CD4-positive, alpha-beta T cell treated with Interleukin-21 for 1 hour (primary cell): Measurements from ENCODE around the gene PRSS38.
"Not testable (repeated sequence)": the region's sequence is repeated elsewhere in the genome, so short reads cannot be mapped to it uniquely, and the experiment has no call there.

Experiments
- DNase-seq: peaks from one replicate; pipeline ENCODE4 v3.0.0-alpha.2; 2020

Gene PRSS38

DNA sequence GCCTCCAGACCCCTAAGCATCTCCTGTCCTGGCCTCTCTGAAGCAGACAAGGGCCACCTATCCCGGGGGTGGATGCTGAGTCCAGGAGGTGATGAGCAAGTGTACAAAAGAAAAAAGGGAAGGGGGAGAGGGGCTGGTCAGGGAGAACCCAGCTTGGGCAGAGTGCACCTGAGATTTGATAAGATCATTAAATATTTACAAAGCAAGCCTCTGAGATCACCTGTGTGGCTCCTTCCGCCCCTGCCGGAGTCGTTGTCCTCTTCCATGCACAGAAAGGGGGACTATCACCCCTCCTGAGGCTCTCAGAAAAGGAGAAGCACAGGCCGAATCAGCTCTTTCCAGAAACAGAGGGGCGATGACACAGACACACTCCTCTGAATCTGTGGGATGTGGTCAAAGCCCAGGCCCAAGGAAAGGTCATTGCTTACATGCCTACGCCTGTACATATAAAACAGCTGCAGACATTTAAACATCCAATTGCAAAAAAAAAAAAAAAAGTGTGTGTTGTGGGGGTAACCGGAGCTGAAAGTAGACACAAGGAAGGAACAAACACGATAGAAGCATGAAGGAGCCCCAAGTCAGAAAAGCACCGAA lies 30.9 kb downstream of the PRSS38 start:
- DNase-seq = no peak

DNA sequence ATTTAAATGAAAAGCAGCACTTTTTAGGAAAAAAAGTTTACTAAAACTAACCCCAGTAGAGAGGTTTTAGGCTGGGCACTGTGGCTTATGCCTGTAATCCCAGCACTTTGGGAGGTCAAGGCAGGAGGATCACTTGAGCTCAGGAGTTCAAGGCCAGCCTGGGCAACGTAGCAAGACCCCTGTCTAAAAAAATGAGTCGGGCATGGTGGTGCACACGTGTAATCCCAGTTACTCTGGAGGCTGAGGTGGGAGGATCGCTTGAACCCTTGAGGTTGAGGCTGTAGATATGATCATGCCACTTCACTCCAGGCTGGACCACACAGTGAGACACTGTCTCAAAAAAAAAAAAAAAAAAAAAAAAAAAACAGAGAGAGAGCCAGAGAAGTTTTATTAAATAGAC lies 31.6 kb downstream of the PRSS38 start:
- DNase-seq = not testable (repeated sequence)

DNA sequence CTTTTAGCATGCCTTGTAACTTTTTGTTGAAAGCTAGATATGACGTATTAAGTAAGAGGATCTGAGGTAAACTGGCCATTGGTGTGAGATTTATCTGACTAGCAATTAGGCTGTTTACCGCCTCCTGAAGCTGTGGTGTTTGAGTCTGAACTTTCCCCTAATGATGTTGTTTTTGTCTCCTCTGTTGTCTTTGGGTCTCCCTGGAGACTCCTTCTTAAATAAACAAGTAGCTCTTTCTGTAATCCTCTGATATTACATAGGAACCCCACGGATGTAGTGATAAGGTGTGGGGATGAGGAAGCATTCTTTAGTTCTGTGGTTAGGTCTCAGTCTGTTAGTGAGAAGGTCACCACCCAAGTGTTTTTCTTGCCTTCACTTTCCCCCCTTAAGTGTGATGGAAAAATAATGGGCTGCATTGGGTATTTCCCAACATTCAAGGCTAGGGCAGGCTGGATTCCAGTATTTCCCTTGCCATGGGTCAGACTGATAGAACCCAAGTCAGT lies 33.0 kb downstream of the PRSS38 start:
- DNase-seq = no peak

DNA sequence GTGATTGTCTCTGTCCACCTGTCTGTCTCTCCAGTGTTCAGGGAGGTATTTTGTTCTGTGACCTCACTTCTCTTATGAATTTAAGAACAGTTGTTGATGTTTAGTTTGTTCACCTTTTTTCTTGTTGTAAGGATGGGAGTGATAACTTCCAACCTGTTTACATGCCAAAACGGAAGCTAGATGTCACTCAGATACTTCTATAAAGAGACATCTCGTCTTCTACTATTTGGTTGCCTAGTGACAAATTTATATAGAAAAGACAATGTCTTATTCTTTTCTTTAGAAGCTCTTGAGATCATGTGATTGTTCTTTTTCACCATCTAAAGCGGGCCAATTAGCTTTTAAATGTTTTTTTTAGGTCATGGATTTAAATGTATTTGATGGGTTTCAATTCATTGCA lies 33.8 kb downstream of the PRSS38 start:
- peak; percentile 10 for DNase-seq

DNA sequence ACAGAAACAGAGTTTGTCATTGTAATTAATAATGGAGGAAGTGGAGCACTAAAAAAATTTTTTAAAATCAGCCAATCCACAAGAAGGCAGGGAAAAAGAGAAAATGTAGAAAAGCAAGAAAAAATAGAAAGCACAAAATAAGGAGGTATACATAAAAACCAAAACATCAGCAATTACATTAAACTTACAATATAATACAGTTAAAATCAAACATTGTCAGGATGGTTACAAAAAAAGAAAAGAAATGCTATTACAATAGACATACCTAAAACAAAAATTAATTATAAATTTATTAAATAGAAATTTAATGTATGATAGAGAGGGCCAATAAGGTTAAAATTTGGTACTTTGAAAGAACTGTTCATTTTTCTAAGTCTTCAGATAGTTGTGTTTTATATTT lies 38.7 kb downstream of the PRSS38 start:
- DNase-seq = no peak

DNA sequence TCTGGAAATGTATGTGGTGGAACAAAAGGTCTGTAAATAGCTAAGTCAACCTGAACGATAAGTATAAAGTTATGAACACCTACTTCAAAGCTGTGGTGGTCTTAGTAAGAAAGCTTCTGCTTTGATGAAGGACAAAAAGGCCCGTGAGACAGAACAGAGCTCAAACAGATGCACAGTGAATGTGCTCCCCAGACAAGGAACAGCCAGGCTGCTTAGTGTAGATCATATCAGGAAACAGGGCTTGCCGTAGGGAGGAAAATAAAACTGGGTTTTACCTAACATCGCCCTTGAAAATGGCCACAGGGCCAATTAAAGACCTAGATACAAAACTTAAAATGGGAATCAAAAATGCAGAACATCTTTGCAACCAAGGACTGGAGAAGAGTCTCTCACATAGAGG lies 40.2 kb downstream of the PRSS38 start:
- DNase-seq = no peak

DNA sequence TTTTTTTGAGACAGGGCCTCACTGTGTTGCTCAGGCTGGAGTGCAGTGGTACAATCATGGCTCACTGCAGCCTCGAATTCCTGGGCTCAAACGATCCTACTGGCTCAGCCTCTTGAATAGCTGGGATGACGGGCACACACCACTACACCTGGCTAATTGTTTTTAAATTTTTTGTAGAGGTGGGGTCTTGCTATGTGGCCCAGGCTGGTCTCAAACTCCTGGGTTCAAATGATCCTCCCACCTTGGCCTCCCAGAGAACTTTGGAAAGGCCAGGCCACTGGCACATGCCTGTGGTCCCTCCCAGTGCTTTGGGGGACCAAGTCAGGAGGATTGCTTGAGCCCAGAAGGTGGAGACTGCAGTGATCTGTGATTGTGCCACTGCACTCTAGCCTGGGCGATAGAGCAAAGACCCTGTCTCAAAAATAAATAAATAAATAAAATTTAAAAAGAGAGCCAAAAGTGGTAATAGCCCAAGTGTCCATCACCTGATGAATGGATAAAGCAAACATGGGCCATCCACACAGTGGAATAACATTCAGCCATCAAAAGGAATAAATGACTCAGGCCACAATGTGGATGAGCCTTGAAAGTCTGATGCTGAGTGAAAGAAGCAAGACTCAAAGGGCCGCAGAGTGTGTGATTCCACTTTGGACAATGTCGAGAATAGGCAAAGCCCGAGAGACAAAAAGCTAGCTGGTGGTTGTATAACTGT lies 40.8 kb downstream of the PRSS38 start:
- no peak for DNase-seq

DNA sequence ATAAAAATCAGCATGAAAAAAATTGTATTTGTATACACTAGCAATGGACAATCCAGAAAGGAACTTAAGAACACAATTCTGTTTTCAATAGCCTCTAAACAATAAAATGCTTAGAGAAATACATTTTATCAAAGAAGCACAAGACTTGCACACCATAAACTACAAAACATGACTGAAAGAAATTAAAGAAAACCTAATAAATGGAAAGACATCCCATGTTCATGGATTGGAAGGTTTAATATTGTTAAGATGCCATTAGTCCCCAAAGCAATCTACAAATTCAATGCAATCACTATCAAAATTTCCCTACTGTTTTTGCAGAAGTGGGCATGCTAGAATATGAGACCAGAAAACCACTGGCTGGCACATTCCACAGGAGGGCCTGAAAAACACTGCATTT lies 49.4 kb downstream of the PRSS38 start:
- DNase-seq = no peak

DNA sequence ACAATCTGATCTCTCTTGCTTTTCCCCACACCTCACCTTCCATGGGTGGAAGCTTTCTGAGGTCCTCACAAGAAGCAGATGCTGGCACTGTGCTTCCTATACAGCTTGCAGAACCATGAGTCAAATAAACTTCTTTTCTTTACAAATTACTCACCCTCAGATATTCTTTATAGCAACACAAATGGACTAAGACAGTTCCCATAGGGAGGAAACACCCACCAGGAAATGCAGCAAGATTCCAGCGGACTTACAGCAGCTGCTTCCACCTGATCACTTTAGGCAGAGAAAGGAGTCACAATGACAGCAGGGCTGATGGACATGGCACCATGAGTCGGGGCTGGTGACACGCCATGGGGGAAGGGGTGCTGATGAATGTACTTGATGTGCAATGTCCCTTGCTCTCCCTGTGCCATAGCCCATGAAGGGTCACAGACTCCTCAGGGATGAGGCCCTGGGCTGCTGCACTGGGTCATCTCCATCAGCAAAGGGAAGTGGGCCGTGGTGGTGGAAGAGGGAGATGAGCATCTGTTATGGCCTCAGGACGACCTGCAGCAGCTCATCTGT lies 53.9 kb downstream of the PRSS38 start:
- no peak for DNase-seq

DNA sequence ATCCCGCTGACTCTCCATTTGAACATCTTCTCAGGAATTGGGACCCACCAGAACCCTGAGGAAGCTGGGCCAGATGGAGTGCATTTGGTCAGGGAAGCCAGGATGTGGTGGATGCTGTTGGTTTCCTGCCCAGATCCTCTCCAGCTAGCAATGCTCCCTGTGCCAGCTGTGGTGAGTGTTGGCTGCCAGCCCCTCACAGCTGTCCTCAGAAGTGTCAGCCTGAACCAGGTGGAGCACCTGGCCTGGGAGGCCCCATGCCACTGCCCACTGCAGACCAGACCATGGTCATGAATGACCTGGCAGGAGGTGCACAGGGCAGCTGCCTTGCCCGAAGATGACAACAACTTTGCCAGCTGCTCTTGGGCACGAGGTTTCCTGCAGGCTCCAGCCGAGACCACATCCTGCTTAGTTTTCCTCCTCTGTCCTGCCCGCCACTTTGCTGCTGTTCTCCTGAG lies 54.4 kb downstream of the PRSS38 start:
- peak; percentile 27 for DNase-seq

DNA sequence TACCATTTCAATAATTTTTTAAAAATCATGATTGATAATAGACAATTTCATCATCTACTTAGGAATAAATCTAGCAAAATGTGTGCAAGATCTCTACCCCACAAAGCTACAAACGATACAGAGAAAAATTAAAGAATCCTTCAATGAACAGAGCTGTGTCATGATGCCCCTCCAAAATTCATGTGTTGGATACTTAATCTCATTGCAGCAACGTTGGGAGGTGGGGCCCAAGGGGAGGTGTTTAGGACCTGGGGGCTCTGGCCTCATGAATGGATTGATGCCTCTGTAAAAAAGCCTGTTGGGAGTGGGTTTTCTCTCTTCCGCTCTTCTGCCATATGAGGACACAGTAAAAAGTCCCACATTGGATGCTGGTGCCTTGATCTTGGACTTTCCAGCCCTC lies 54.9 kb downstream of the PRSS38 start:
- DNase-seq = no peak

DNA sequence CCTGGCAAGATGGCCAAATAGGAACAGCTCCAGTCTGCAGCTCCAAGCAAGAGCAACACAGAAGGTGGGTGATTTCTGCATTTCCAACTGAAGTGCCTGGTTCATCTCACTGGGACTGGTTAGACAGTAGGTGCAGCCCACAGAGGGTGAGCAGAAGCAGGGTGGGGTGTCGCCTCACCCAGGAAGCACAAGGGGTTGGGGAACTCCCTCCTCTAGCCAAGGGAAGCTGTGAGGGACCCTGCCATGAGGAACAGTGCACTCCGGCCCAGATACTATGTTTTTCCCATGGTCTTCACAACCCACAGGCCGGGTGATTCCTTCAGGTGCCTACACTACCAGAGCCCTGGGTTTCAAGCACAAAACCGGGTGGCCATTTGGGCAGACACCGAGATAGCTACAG lies 56.4 kb downstream of the PRSS38 start:
- not testable (repeated sequence) for DNase-seq

DNA sequence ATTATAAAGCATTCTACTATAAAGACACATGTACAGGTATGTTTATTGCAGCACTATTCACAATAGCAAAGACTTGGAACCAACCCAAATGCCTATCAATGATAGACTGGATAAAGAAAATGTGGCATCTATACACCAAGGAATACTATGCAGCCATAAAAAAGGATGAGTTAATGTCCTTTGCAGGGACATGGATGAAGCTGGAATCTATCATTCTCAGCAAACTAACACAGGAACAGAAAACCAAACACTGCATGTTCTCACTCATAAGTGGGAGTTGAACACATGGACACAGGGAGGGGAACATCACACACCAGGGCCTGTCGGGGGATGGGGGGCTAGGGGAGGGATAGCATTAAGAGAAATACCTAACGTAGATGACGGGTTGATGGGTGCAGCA lies 62.3 kb downstream of the PRSS38 start:
- DNase-seq = not testable (repeated sequence)

DNA sequence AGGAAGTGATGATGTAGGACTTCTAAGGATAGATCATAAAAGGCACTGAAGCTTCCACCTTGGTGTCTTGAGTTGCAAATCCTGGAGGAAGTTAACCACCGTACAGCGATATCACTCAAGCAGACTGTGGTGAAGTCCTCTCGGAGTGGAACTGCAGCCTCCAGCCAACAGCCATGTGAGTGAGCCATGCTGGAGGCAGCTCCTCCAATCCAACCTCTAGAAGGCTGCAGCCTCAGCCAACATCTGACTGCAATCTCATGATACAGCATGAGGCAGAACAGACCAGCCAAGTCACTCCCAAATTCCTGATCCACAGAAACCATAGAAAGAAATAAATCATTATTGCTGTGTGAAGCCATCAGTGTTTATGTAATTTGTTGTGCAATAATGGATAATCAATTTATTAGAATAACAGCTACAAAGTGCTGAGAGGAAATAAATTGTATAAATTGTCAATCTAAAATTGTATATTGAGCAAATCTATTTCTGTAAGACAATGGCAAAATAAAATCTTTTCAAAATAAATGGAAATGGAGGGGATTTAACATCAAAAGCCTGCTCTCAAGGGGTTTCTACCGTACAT lies 65.0 kb downstream of the PRSS38 start:
- no peak for DNase-seq

DNA sequence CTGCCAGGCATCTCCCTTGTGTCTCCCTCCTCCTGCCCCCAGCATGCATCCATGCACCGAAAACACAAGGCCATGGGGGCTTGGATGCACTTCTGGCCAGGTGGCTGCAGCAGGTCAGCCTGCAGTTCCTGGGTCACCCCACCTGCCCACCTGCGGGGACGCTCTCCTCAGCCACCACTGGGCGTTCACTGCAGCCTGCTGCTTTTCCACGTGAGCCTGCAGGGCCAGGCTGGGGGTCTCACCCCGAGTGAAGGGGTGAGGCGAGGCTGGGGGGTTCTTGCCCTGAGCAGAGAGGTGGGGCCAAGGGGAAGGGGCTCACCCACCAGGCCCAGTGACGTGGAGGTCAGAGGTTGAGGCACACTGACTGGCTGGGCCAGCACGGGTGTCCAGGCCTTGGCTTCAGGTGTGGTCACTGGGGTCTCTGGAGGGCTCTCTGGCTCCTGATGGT lies 67.6 kb downstream of the PRSS38 start:
- no peak for DNase-seq

DNA sequence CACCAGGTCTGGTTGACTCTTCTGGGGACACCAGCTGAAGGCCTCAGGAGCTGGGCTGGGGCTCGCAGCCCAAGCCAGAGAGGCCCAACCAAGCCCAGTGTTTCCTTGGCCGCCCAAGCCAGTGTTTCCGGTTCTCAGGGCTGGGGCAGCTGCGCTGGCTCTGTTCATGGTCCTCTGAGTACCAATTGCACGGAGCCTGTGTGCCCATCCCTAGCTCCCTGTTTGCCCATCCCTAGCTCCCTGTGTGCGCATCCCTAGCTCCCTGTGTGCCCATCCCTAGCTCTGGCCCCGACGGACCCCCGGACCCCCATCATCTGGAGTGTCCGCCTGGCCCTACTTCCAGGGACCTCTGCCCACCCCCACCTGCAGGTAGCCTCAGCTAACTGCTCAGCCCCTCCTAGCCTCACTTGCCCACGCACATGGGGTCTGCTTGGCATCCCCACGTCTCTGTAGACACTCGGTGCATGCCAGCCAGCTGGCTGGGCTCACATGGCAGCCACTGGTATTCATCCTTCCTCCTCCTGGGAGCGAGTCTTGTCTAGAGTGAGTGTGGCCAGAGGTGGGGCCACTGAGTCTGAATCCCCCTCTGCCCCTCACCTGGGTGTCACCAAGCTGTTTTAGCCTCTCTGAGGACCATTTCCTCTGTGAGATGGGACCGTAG lies 68.3 kb downstream of the PRSS38 start:
- no peak for DNase-seq

DNA sequence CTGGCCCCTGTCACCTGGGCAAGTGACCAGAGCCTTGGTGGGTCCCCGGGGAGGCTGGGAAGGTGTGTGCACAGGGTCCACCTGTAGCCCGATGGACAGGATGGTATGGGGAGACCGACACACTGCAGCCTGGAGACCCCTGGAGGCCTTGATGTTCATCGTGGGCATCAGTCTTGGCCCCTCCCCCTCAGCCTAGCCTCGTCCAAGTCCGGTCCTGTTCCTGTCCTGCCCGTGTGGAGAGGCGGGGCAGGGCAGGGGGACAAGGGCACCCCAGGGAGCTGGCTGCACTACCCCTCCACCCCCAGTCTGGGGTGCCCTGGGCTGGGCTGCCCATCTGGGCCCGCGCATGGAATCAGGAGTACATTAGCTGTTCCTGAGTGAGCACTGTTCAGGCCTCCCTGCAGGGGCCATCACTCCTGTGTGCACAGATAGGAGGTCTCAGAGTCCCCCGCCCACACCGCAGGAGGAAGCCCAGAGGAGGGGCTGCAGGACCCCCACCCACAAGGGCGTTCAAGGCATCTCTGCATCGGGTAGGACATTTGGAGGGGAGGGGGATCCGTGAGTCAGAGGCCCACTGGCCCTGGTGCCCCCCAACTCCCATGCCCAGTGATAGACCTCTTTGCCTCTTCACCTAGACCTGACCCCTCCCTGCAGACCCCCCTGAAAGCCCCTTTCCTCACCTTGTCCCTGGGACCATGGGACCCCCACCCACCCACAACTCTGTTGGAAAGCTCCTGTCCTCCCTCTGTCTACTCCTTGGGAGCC lies 69.1 kb downstream of the PRSS38 start:
- no peak for DNase-seq

DNA sequence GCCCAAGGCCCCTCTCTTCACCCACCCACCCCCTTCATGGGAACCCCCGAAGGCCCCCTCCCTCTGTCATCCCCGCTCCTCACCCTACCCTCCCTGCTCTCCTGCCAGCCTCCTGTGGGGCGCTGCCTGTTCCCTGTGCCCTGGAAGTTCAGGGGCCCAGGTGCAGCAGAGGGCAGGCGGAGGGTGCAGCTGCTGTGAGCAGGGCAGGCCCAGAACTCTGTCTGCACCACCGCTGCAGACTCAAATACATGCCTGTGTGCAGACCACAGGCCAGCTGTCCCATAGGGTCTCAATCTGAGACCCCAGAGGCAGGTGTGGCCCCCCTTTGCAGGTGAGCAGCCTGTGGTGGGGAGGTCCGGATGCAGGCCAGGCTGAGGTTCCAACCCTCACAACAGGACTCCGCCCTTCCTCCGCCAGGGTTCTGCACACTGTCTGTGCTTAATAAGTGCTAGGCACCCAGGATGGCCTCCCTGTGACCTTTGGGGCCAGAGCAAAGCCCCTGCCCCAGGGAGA lies 69.7 kb downstream of the PRSS38 start:
- DNase-seq = peak; percentile 32

DNA sequence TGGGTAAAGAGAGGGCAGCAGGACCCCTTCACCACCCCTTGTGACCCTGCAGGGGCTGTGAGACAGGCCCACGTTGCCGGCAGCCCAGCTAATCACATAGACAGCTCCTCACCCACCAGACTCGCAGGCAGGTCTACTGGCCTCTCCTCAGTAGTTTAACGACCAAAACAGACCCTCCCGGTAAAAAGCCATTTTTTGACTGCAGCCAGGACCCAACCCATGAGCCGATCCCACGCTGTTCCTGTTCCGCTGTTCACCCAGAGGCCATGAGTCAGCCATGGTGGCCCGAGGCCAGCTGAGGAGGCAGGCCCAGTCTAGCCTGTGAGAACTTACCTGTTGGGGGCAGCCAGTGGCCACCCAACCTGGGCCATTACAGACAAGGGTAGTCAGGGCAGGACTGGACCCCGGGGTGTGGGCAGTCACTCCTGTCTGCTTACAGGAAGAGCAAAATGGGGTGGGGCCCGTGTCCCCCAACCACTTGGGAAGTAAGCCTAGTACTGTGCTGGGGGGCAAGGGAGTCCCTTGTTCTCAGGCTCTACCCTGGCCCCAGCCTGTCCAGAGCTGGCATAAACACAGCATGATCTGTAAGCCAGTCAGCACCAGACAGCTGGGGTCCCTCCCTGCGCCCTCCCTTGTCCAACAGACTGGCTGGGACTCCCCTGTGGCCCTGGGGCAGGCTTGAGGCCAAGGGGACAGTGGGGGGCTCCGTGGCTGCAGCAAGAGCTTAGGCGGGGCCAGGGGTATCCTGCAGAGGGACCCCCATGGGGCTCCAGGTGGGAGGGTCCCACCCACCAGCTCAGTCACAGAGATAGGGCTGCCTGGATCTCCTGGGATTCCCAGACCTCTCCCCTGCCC lies 70.4 kb downstream of the PRSS38 start:
- no peak for DNase-seq

DNA sequence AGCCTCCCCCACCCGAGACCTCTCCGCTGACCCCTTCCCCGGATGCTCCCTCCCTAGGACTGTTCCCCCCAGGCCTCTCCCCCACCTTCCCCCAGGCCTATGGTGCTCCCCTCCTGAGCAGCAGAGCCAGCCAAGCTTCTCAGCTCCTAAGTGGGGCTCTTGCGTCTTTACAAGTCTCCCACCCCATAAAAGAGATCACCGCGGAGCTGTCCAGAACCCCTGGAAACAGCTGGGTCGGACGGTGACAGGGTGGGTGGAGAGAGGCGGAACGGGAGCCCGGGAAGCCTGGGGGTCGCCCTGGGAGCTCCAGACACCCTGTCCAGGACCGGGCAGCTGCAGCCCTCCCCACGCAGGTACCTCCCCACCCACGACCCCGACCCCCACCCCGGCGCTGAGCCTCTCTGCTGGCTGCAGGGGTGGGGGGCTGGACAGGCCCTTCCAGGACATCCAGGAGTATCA lies 71.1 kb downstream of the PRSS38 start:
- no peak for DNase-seq
